ENCODE data around the gene RNF34. TPM values are rescaled to one million over a fixed set of nuclear protein-coding genes. Genes with fewer than 3 reads are reported as not detected.
A peak's percentile ranks its signal among the peaks of the same experiment; 100 is the strongest.
"Not testable (repeated sequence)": the region's sequence is repeated elsewhere in the genome, so short reads cannot be mapped to it uniquely, and the experiment has no call there.

RNF34 gene
- total RNA-seq, 1 experiment from 2014 or later, result 53.6 TPM

- TF ChIP-seq ZNF281 (CRISPR knock-in tag; IDR thresholded peaks at IDR 0.05), result no peak
These were observed 26.2 kb upstream of the RNF34 start (continued) for GRCh38 chr12:121373755-121374154.

GRCh38 chr12:121374336-121374735 lies 25.6 kb upstream of the RNF34 start:
- ATAC-seq; POLR2A ChIA-PET; H3K4me1 Mint-ChIP-seq; H3K27ac Mint-ChIP-seq; H3K36me3 Mint-ChIP-seq; H3K9me3 Mint-ChIP-seq; H3K4me3 Mint-ChIP-seq; CTCF ChIA-PET; H3K27me3 Mint-ChIP-seq (ENCODE audit: low read depth); DNase-seq (ENCODE audit: low spot score): not testable (repeated sequence)

- not testable (repeated sequence) for H3K36me3 Mint-ChIP-seq; ATAC-seq; H3K9me3 Mint-ChIP-seq; H3K4me3 Mint-ChIP-seq; H3K4me1 Mint-ChIP-seq; H3K27ac Mint-ChIP-seq; DNase-seq (ENCODE audit: low spot score); H3K27me3 Mint-ChIP-seq (ENCODE audit: low read depth)
- TF ChIP-seq NFYB (CRISPR knock-in tag; conservative IDR thresholded peaks at IDR 0.05; ENCODE audit: low read depth), result peak; percentile 67
- ChIA-PET POLR2A (interaction anchor here (0.6 kb wide), 1 partner anchor 62 kb away, joined by 3 read pairs; no protein-coding TSS in a partner anchor), CTCF (interaction anchor here (0.5 kb wide), 1 partner anchor 305 kb away, joined by 3 read pairs; no protein-coding TSS in a partner anchor)
These were observed 24.9 kb upstream of the RNF34 start for GRCh38 chr12:121374945-121375584.

GRCh38 chr12:121376754-121377697 lies 22.9 kb upstream of the RNF34 start:
- POLR2A ChIA-PET, result no interaction called here
- Mint-ChIP-seq H3K4me1 (no peaks in the 10 kb centered on the region), H3K36me3 (no peaks in the 10 kb centered on the region), H3K9me3 (peaks cover 7% of the 10 kb centered on the region), H3K4me3 (no peak overlapping the region), H3K27me3 (ENCODE audit: low read depth) (peaks cover 5% of the 10 kb centered on the region; the same call in 1 of the 2 replicates), H3K27ac (no peak overlapping the region)
- no peak for TF ChIP-seq EMX1 (CRISPR knock-in tag; IDR thresholded peaks at IDR 0.05)
- TF ChIP-seq E2F1 (CRISPR knock-in tag; IDR thresholded peaks at IDR 0.05), result no peak
- TF ChIP-seq ATF1 (CRISPR knock-in tag; IDR thresholded peaks at IDR 0.05), result no peak
- TF ChIP-seq ZMAT4 (CRISPR knock-in tag; IDR thresholded peaks at IDR 0.05), result no peak
- no peak for TF ChIP-seq OVOL2 (CRISPR knock-in tag; IDR thresholded peaks at IDR 0.05; ENCODE audit: borderline replicate concordance)
- TF ChIP-seq ZNF138 (CRISPR knock-in tag; conservative IDR thresholded peaks at IDR 0.05), result no peak
- no peak for TF ChIP-seq RELA (CRISPR knock-in tag; IDR thresholded peaks at IDR 0.05; ENCODE audit: borderline replicate concordance)
- TF ChIP-seq JAZF1 (CRISPR knock-in tag; IDR thresholded peaks at IDR 0.05), result no peak
- no peak for TF ChIP-seq CTCF (IDR thresholded peaks at IDR 0.05)
- TF ChIP-seq SP1 (CRISPR knock-in tag; conservative IDR thresholded peaks at IDR 0.05), result no peak
- TF ChIP-seq AFF4 (CRISPR knock-in tag; IDR thresholded peaks at IDR 0.05; ENCODE audit: borderline replicate concordance), result no peak
- no peak for DNase-seq (ENCODE audit: low spot score)
- no peak for ATAC-seq
- CTCF ChIA-PET, result no interaction called here

Measured in WTC11 (cell line).